Measurements from ENCODE around the gene CNTRL. TPM values are rescaled to one million over a fixed set of nuclear protein-coding genes. Genes with fewer than 3 reads are reported as not detected.
"Not testable (repeated sequence)": the region's sequence is repeated elsewhere in the genome, so short reads cannot be mapped to it uniquely, and the experiment has no call there.

CNTRL gene
- total RNA-seq, 1 donor from 2014 or later, result 6.7 TPM

DNA sequence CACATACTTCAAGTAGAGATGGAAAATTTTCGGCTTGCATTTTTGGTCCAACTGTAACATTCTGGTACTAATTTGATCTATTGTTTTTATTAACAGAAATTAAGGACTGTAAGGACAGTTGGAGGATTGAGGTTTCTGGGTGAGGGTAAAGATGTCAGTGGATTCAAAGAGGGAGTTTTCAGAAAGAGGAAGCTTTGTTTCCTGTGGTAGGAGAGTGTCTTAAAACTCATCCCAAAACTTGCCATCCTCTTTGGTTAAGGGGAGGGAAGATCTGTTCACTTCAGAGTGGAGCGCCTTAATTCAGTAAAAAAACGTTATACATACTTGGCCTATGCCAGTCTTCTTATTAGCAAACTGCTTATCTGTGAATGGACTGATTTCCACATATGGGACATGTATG lies 13.8 kb downstream of the CNTRL start:
- Histone ChIP-seq H3K27me3 (ENCODE audit: control insufficient read depth, insufficient read depth, low read length) (no peaks in the 10 kb centered on the region), H3K36me3 (ENCODE audit: control insufficient read depth, insufficient read depth, low read length) (no peaks in the 10 kb centered on the region), H3K4me3 (ENCODE audit: low read depth, low read length) (no peak overlapping the region)
- DNase-seq (ENCODE audit: low read depth), result no peak
- TF ChIP-seq, protein P1, sequence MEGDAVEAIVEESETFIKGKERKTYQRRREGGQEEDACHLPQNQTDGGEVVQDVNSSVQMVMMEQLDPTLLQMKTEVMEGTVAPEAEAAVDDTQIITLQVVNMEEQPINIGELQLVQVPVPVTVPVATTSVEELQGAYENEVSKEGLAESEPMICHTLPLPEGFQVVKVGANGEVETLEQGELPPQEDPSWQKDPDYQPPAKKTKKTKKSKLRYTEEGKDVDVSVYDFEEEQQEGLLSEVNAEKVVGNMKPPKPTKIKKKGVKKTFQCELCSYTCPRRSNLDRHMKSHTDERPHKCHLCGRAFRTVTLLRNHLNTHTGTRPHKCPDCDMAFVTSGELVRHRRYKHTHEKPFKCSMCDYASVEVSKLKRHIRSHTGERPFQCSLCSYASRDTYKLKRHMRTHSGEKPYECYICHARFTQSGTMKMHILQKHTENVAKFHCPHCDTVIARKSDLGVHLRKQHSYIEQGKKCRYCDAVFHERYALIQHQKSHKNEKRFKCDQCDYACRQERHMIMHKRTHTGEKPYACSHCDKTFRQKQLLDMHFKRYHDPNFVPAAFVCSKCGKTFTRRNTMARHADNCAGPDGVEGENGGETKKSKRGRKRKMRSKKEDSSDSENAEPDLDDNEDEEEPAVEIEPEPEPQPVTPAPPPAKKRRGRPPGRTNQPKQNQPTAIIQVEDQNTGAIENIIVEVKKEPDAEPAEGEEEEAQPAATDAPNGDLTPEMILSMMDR (IDR thresholded peaks at IDR 0.05; ENCODE audit: insufficient read depth, low read length, poor library complexity, severe bottlenecking), result no peak

DNA sequence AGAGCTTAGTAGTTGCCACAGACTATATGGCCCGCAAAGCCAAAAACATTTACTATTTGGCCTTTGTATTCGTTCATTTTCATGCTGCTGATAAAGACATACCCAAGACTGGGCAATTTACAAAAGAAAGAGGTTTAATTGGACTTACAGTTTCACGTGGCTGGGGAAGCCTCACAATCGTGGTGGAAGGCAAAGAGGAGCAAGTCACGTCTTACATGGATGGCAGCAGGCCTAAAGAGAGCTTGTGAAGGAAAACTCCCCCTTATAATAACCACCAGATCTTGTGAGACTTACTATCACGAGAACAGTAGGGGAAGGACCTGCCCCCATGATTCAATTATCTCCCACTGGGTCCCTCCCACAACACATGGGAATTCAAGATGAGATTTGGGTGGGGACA lies 16.0 kb downstream of the CNTRL start:
- H3K4me3 ChIP-seq (ENCODE audit: low read depth, low read length); DNase-seq (ENCODE audit: low read depth); H3K27me3 ChIP-seq (ENCODE audit: control insufficient read depth, insufficient read depth, low read length); H3K36me3 ChIP-seq (ENCODE audit: control insufficient read depth, insufficient read depth, low read length): not testable (repeated sequence)

DNA sequence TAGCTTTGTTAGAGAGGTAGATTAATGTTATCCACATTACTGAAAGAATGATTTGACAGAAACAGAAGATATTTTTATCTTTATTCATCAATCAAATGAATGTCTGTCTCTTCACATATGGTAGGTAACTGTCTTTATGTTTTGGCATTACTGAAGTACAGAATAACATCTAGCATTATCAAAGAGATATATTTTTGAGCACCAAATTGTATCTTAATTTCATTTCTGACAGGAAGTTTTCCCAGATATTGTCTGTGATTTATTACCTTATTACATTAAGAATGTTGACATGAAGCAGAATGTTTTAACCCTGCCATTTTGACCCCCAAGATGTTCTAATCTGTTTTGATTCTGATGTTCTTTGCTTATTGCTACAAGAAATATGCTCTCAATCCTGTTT lies 20.3 kb downstream of the CNTRL start:
- DNase-seq (ENCODE audit: low read depth), result no peak
- Histone ChIP-seq H3K36me3 (ENCODE audit: control insufficient read depth, insufficient read depth, low read length) (no peaks in the 10 kb centered on the region), H3K27me3 (ENCODE audit: control insufficient read depth, insufficient read depth, low read length) (no peaks in the 10 kb centered on the region), H3K4me3 (ENCODE audit: low read depth, low read length) (no peak overlapping the region)
- TF ChIP-seq, protein P1 (IDR thresholded peaks at IDR 0.05; ENCODE audit: insufficient read depth, low read length, poor library complexity, severe bottlenecking), result no peak

DNA sequence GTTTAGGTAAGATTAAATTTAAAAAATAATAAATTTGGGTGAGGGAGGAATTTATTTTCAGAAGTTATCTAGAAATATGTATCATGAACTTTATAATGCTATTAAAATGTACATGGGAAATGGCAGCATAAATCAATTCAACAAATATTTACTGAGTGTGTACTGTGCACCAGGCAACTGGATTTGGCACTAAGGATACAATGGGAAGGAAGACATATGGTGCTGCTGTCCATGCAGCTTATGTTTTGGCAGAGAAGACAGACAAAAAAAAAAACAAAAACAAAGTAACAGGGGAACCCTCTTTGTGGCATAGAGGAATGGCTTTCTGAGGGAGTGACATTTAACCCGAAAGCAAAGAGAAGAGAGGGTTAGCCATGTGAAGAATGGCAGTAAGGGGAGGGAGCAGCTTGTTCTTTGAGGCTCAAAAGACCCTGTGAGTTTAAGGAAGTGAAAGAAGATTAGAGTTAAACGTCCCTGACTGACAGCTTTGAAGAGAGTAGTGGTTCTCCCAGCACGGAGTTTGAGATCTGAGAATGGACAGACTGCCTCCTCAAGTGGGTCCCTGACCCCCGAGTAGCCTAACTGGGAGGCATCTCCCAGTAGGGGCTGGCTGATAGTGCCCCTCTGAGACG lies 23.9 kb downstream of the CNTRL start:
- no peak for DNase-seq (ENCODE audit: low read depth)
- no peak overlapping the region for H3K4me3 ChIP-seq (ENCODE audit: low read depth, low read length)
- H3K27me3 ChIP-seq (ENCODE audit: control insufficient read depth, insufficient read depth, low read length), result no peaks in the 10 kb centered on the region
- TF ChIP-seq, protein P1 (IDR thresholded peaks at IDR 0.05; ENCODE audit: insufficient read depth, low read length, poor library complexity, severe bottlenecking), result no peak
- no peaks in the 10 kb centered on the region for H3K36me3 ChIP-seq (ENCODE audit: control insufficient read depth, insufficient read depth, low read length)

DNA sequence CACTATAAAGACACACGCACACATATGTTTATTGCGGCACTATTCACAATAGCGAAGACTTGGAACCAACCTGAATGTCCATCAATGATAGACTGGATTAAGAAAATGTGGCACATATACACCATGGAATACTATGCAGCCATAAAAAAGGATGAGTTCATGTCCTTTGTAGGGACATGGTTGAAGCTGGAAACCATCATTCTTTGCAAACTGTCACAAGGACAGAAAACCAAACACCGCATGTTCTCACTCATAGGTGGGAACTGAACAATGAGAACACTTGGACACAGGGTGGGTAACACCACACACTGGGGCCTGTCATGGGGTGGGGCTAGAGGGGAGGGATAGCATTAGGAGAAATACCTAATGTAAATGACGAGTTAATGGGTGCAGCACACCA lies 29.3 kb downstream of the CNTRL start:
- H3K4me3 ChIP-seq (ENCODE audit: low read depth, low read length); H3K27me3 ChIP-seq (ENCODE audit: control insufficient read depth, insufficient read depth, low read length); H3K36me3 ChIP-seq (ENCODE audit: control insufficient read depth, insufficient read depth, low read length); DNase-seq (ENCODE audit: low read depth): not testable (repeated sequence)

DNA sequence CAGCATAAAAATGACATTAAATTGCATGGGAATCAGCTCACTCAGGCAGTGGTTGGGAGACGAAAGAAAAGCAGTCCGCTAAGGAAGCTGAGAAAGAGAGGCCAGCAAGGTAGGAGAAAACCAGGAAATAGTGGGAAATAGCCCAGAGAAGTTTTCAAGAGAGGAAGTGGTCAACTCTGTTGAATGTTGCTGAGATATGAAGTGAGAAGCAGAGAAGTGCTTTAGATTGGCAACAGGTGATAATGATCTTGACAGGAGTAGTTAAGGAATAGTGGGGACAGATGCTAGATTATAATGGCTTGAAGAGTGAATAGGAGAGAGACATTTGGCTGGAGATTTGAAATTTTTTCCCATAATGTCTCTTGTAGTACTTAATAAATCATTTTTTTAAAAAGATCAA lies 30.8 kb downstream of the CNTRL start:
- no peak for DNase-seq (ENCODE audit: low read depth)

DNA sequence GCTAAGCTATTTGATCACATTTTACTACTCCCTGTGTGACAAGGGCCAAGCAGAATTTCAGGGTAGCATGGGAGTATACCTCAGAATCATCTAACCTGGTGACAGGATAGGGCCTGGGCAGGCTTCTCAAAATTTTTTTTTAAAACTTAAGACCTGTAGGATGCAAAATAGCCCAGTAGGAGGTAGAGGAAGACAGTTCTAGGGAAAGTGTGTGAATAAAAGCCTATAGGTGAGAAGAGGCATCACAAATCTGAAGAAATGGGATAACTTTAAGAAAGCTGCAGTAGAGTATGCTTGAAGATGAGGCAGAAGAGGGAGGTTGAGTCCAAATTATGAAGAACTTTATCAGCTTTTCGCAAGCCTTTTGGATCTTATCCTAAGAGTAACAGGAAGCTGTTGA lies 32.3 kb downstream of the CNTRL start:
- no peak for DNase-seq (ENCODE audit: low read depth)

More for the DNA sequence above, 30.8 kb downstream of the CNTRL start:
- Histone ChIP-seq H3K36me3 (ENCODE audit: control insufficient read depth, insufficient read depth, low read length) (no peaks in the 10 kb centered on the region), H3K4me3 (ENCODE audit: low read depth, low read length) (no peak overlapping the region), H3K27me3 (ENCODE audit: control insufficient read depth, insufficient read depth, low read length) (no peaks in the 10 kb centered on the region)
- TF ChIP-seq, protein P1 (IDR thresholded peaks at IDR 0.05; ENCODE audit: insufficient read depth, low read length, poor library complexity, severe bottlenecking), result no peak

More for the DNA sequence above, 32.3 kb downstream of the CNTRL start:
- no peaks in the 10 kb centered on the region for H3K27me3 ChIP-seq (ENCODE audit: control insufficient read depth, insufficient read depth, low read length)
- H3K36me3 ChIP-seq (ENCODE audit: control insufficient read depth, insufficient read depth, low read length), result no peaks in the 10 kb centered on the region
- no peak overlapping the region for H3K4me3 ChIP-seq (ENCODE audit: low read depth, low read length)
- TF ChIP-seq, protein P1 (IDR thresholded peaks at IDR 0.05; ENCODE audit: insufficient read depth, low read length, poor library complexity, severe bottlenecking), result no peak

Measured in kidney epithelial cell (primary cell).